HepG2 (cell line): Measurements from ENCODE around the gene GPR137. TPM values are rescaled to one million over a fixed set of nuclear protein-coding genes. Genes with fewer than 3 reads are reported as not detected.

Source experiments
- AFF4 ChIP-seq: sonication (generic); formaldehyde crosslinking; IDR thresholded peaks from 2 replicates; pipeline ENCODE4 v1.4.0; 2020; ENCODE audit warnings: missing genetic modification reagents
- MAZ ChIP-seq, 2 experiments: sonication (generic) in 1 of 2; formaldehyde crosslinking in 1 of 2; IDR thresholded peaks; 2 replicates each; pipeline versions ENCODE4 v1.5.0 to v1.6.1; 2012 to 2020; ENCODE audit warnings: low read depth in 2 of 2, mild to moderate bottlenecking in 2 of 2, borderline replicate concordance in 1 of 2, improper control_type of control experiment in 1 of 2, low read length in 1 of 2, missing genetic modification reagents in 1 of 2, moderate library complexity in 1 of 2
- MXD1 ChIP-seq: sonication (generic); formaldehyde crosslinking; IDR thresholded peaks from 2 replicates; pipeline ENCODE4 v1.4.0; 2020; ENCODE audit warnings: mild to moderate bottlenecking, missing genetic modification reagents
- NFE2 ChIP-seq: sonication (generic); formaldehyde crosslinking; IDR thresholded peaks from 2 replicates; pipeline ENCODE4 v1.4.0; 2020; ENCODE audit warnings: missing genetic modification reagents
- REST ChIP-seq, 2 experiments: IDR thresholded peaks; 2 replicates each; pipeline ENCODE4 v1.6.1; 2011 to 2012; ENCODE audit warnings: low read length in 2 of 2, borderline replicate concordance in 1 of 2, low read depth in 1 of 2, mild to moderate bottlenecking in 1 of 2, moderate library complexity in 1 of 2
- RNF219 ChIP-seq: sonication (generic); formaldehyde crosslinking; IDR thresholded peaks from 2 replicates; pipeline ENCODE4 v1.5.0; 2020; ENCODE audit warnings: mild to moderate bottlenecking, missing genetic modification reagents
- SAFB2 ChIP-seq: sonication (generic); formaldehyde crosslinking; IDR thresholded peaks from 2 replicates; pipeline ENCODE4 v1.5.1; 2020; ENCODE audit warnings: missing genetic modification reagents, low read depth, mild to moderate bottlenecking, borderline replicate concordance
- TFDP2 ChIP-seq: sonication (generic); formaldehyde crosslinking; IDR thresholded peaks from 2 replicates; pipeline ENCODE4 v1.4.0; 2020; ENCODE audit warnings: missing genetic modification reagents
- TMF1 ChIP-seq: sonication (generic); formaldehyde crosslinking; IDR thresholded peaks from 2 replicates; pipeline ENCODE4 v1.8.1; 2022; ENCODE audit warnings: low read depth, missing genetic modification reagents
- ZFP41 ChIP-seq: sonication (generic); formaldehyde crosslinking; IDR thresholded peaks from 2 replicates; pipeline ENCODE4 v1.4.0; 2020; ENCODE audit warnings: mild to moderate bottlenecking, missing genetic modification reagents, borderline replicate concordance
- ZNF446 ChIP-seq: sonication (generic); formaldehyde crosslinking; IDR thresholded peaks from 2 replicates; pipeline ENCODE4 v1.5.0; 2020; ENCODE audit warnings: mild to moderate bottlenecking, missing genetic modification reagents
- ZNF550 ChIP-seq: sonication (generic); formaldehyde crosslinking; IDR thresholded peaks from 2 replicates; pipeline ENCODE4 v1.4.0; 2020; ENCODE audit warnings: mild to moderate bottlenecking, missing genetic modification reagents, borderline replicate concordance
- ZNF567 ChIP-seq: sonication (generic); formaldehyde crosslinking; IDR thresholded peaks from 2 replicates; pipeline ENCODE4 v1.8.1; 2023; ENCODE audit warnings: mild to moderate bottlenecking, missing genetic modification reagents, borderline replicate concordance
- ZNF740 ChIP-seq: sonication (generic); formaldehyde crosslinking; IDR thresholded peaks from 2 replicates; pipeline ENCODE4 v1.4.0; 2020; ENCODE audit warnings: missing genetic modification reagents
- ZNF746 ChIP-seq: sonication (generic); formaldehyde crosslinking; IDR thresholded peaks from 2 replicates; pipeline ENCODE4 v1.8.0; 2022; ENCODE audit warnings: mild to moderate bottlenecking, missing genetic modification reagents
- ZNF839 ChIP-seq: sonication (generic); formaldehyde crosslinking; IDR thresholded peaks from 2 replicates; pipeline ENCODE4 v1.4.0; 2020; ENCODE audit warnings: missing genetic modification reagents, mild to moderate bottlenecking, borderline replicate concordance
- polyA plus RNA-seq, 8 experiments: library from polyadenylated mRNA; depleted of rRNA in 3 of 8; stranded (reverse) in 7 of 8; unstranded in 1 of 8; fragments of >200 nt; fragmentation: Illumina TruSeq in 4 of 8; extraction: Trizol in 4 of 8; gene quantifications; 2 replicates each; pipeline versions ENCODE4 v1.2.1 to v1.2.3, GENCODE V29; 2011 to 2016; ENCODE audit warnings: low read depth in 4 of 8, missing spikeins in 1 of 8, mixed read lengths in 1 of 8; ENCODE audit not compliant: insufficient read depth in 1 of 8
- total RNA-seq, 5 experiments: library from RNA; depleted of rRNA; stranded (reverse); fragments of >200 nt; fragmentation: Illumina TruSeq; extraction: Trizol; gene quantifications; 2 replicates each; pipeline ENCODE4 v1.2.3, GENCODE V29; 2016; ENCODE audit warnings: low read depth in 1 of 5

GPR137 gene
- total and polyA plus RNA-seq, 2 of the 13 experiments (the other 11 are each of a cell fraction or from before 2014, with no cell fraction given) = 8.5 to 13.2 TPM

- TF ChIP-seq ZNF839 (no peak), RNF219 (CRISPR knock-in tag) (no peak), MAZ (IDR thresholded peaks at IDR 0.05; ENCODE audit: borderline replicate concordance, low read depth, low read length) (no peak; the same call in 1 of the 2 replicates), MAZ (CRISPR knock-in tag; IDR thresholded peaks at IDR 0.05; ENCODE audit: low read depth) (no peak), ZNF550 (CRISPR knock-in tag) (no peak), SAFB2 (CRISPR knock-in tag) (no peak), ZNF746 (CRISPR knock-in tag) (peak; percentile 94), ZNF446 (CRISPR knock-in tag) (no peak), AFF4 (CRISPR knock-in tag) (no peak), ZFP41 (CRISPR knock-in tag) (no peak), TFDP2 (0 out of 2 replicates have a peak, but pooled peaks have one; percentile 26), ZNF567 (CRISPR knock-in tag) (no peak), NFE2 (CRISPR knock-in tag) (no peak), TMF1 (no peak), MXD1 (peak; percentile 28; the same call in 1 of the 2 replicates), ZNF740 (CRISPR knock-in tag) (no peak), REST (IDR thresholded peaks at IDR 0.05; ENCODE audit: borderline replicate concordance in 1 of 2, low read depth in 1 of 2, low read length in 2 of 2) (no peak)
These were observed 48.1 kb upstream of the GPR137 start (continued) for GRCh38 chr11:64237484-64237951.
